ENCODE data around the gene PAQR4.

GRCh38 chr16:2971134-2971984 is 2.2 kb downstream of the PAQR4 start:
- TF ChIP-seq YY1 (IDR thresholded peaks at IDR 0.05; ENCODE audit: low read depth) (no peak), NFIC (IDR thresholded peaks at IDR 0.05) (no peak), EP300 (IDR thresholded peaks at IDR 0.05; ENCODE audit: borderline replicate concordance) (no peak), FOXM1 (IDR thresholded peaks at IDR 0.05; ENCODE audit: borderline replicate concordance, low read depth) (no peak), EGR1 (IDR thresholded peaks at IDR 0.05) (no peak), RAD21 (IDR thresholded peaks at IDR 0.05; ENCODE audit: low read depth) (no peak), TAF1 (IDR thresholded peaks at IDR 0.05; ENCODE audit: low read depth) (no peak)
- TF ChIP-seq, protein P1, sequence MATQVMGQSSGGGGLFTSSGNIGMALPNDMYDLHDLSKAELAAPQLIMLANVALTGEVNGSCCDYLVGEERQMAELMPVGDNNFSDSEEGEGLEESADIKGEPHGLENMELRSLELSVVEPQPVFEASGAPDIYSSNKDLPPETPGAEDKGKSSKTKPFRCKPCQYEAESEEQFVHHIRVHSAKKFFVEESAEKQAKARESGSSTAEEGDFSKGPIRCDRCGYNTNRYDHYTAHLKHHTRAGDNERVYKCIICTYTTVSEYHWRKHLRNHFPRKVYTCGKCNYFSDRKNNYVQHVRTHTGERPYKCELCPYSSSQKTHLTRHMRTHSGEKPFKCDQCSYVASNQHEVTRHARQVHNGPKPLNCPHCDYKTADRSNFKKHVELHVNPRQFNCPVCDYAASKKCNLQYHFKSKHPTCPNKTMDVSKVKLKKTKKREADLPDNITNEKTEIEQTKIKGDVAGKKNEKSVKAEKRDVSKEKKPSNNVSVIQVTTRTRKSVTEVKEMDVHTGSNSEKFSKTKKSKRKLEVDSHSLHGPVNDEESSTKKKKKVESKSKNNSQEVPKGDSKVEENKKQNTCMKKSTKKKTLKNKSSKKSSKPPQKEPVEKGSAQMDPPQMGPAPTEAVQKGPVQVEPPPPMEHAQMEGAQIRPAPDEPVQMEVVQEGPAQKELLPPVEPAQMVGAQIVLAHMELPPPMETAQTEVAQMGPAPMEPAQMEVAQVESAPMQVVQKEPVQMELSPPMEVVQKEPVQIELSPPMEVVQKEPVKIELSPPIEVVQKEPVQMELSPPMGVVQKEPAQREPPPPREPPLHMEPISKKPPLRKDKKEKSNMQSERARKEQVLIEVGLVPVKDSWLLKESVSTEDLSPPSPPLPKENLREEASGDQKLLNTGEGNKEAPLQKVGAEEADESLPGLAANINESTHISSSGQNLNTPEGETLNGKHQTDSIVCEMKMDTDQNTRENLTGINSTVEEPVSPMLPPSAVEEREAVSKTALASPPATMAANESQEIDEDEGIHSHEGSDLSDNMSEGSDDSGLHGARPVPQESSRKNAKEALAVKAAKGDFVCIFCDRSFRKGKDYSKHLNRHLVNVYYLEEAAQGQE (IDR thresholded peaks at IDR 0.05; ENCODE audit: low read depth) = no peak
- TF ChIP-seq, protein P2, sequence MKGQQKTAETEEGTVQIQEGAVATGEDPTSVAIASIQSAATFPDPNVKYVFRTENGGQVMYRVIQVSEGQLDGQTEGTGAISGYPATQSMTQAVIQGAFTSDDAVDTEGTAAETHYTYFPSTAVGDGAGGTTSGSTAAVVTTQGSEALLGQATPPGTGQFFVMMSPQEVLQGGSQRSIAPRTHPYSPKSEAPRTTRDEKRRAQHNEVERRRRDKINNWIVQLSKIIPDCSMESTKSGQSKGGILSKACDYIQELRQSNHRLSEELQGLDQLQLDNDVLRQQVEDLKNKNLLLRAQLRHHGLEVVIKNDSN (IDR thresholded peaks at IDR 0.05) = no peak
